Spleen (tissue), 11 donors: ENCODE measurements around the gene TAB2. TPM values are rescaled to one million over a fixed set of nuclear protein-coding genes. Genes with fewer than 3 reads are reported as not detected.

Experiments used
- DNase-seq: peaks from one replicate; pipeline ENCODE4 v3.0.0-alpha.2; 2020
- H3K27ac ChIP-seq, 8 donors: fragments of 200-600 bp; sonication (generic) in 7 of 8; 1 replicate in 4 of 8; 2 replicates in 4 of 8; pipeline versions ENCODE4 v1.5.0 to v1.8.0; 2016 to 2021; ENCODE audit warnings: inconsistent platforms in 4 of 8, mild to moderate bottlenecking in 4 of 8, moderate library complexity in 1 of 8
- H3K27me3 ChIP-seq, 7 donors: fragments of 200-600 bp; sonication (generic) in 6 of 7; replicated peaks in 1 of 7; 1 replicate in 4 of 7; 2 replicates in 3 of 7; pipeline versions ENCODE4 v1.5.0 to v1.8.0; 2016 to 2021; ENCODE audit warnings: inconsistent platforms in 3 of 7, mild to moderate bottlenecking in 1 of 7
- H3K36me3 ChIP-seq, 6 donors: fragments of 200-600 bp; sonication (generic) in 5 of 6; 1 replicate in 4 of 6; 2 replicates in 2 of 6; pipeline versions ENCODE4 v1.5.0 to v1.8.0; 2016 to 2021; ENCODE audit warnings: inconsistent platforms in 2 of 6
- H3K4me1 ChIP-seq, 6 donors: fragments of 200-600 bp; sonication (generic) in 5 of 6; 1 replicate in 3 of 6; 2 replicates in 3 of 6; pipeline versions ENCODE4 v1.5.0 to v1.8.0; 2016 to 2021; ENCODE audit warnings: inconsistent platforms in 3 of 6
- H3K4me3 ChIP-seq, 8 donors: fragments of 200-600 bp; sonication (generic) in 7 of 8; 1 replicate in 4 of 8; 2 replicates in 4 of 8; pipeline versions ENCODE4 v1.5.0 to v1.8.0; 2016 to 2021; ENCODE audit warnings: inconsistent platforms in 4 of 8, mild to moderate bottlenecking in 4 of 8, moderate library complexity in 2 of 8
- H3K9me3 ChIP-seq, 8 donors: fragments of 200-600 bp; sonication (generic) in 7 of 8; 1 replicate in 4 of 8; 2 replicates in 4 of 8; pipeline versions ENCODE4 v1.5.0 to v1.8.0; 2016 to 2021; ENCODE audit warnings: inconsistent platforms in 4 of 8
- POLR2A ChIP-seq, 3 donors: fragments of 450-650 bp; IDR thresholded peaks; one replicate each; pipeline ENCODE4 v1.5.1; 2017; ENCODE audit warnings: antibody characterized with exemption in 3 of 3, mild to moderate bottlenecking in 1 of 3
- POLR2AphosphoS5 ChIP-seq, 3 donors: sonication (generic); formaldehyde crosslinking; IDR thresholded peaks; one replicate each; pipeline ENCODE4 v1.5.1; 2017; ENCODE audit warnings: antibody characterized with exemption in 3 of 3
- WGBS, 5 donors: extraction: QIAGEN DNeasy Blood & Tissue Kit in 3 of 5; methylation state at CpG; one replicate each; pipeline versions ENCODE4 v1.1.5 to v1.1.7; 2013 to 2018; 5-methylcytosine and 5-hydroxymethylcytosine counted together
- intact Hi-C: fragments of 100-400 bp; cut with DNase I; formaldehyde crosslinking; loops from one replicate; pipeline ENCODE4 v1.15.0; 2023; ENCODE audit warnings: low total_unique reads
- polyA plus RNA-seq, 3 donors: library from polyadenylated mRNA; stranded (reverse); fragments of 200-250 nt; gene quantifications; one replicate each; pipeline ENCODE4 v1.2.1, GENCODE V29; 2013
- total RNA-seq, 7 donors: library from RNA; depleted of rRNA in 3 of 7; stranded (reverse); fragments of >200 nt in 3 of 7; fragmentation: NEBNext Ultra II Directional in 4 of 7; extraction: Animal tissue kit (Norgen Biotek cat#: 25700) in 4 of 7; gene quantifications; one replicate each; pipeline versions ENCODE4 v1.1.0 to v1.2.1, GENCODE V29; 2016 to 2021
- TF ChIP-seq, protein P1 (sequence below), 11 experiments: fragments of 200-600 bp in 7 of 11; fragments of 450-650 bp in 4 of 11; sonication (generic) in 4 of 11; IDR thresholded peaks in 8 of 11; conservative IDR thresholded peaks in 3 of 11; 1 replicate in 7 of 11; 2 replicates in 4 of 11; pipeline versions ENCODE4 v1.4.0 to v1.8.0; 2016 to 2021; ENCODE audit warnings: antibody characterized with exemption in 11 of 11, inconsistent platforms in 4 of 11, mild to moderate bottlenecking in 1 of 11
- donor health status: healthy with polysubstance abuse.
- donor health status: DM: no; HTN: no; CAD: no; lungs with moderate emphysema.
- donor health status: DM: no; HTN: no; CAD: no.
- donor health status: Bipolar disorder and iron deficiency.
- donor health status: healthy.
- donor health status: DM: no; HTN: no; CAD: no.
- donor health status: DM: yes; HTN: yes; CAD: no.

Gene TAB2
- total and polyA plus RNA-seq, 10 donors = 15.4 to 84.1 (median 70.9) TPM

GRCh38 chr6:149414821-149415220 lies 97.3 kb downstream of the TAB2 start:
- TF ChIP-seq POLR2A (IDR thresholded peaks at IDR 0.05) (no peak), POLR2AphosphoS5 (IDR thresholded peaks at IDR 0.05) (no peak)
- TF ChIP-seq, protein P1, sequence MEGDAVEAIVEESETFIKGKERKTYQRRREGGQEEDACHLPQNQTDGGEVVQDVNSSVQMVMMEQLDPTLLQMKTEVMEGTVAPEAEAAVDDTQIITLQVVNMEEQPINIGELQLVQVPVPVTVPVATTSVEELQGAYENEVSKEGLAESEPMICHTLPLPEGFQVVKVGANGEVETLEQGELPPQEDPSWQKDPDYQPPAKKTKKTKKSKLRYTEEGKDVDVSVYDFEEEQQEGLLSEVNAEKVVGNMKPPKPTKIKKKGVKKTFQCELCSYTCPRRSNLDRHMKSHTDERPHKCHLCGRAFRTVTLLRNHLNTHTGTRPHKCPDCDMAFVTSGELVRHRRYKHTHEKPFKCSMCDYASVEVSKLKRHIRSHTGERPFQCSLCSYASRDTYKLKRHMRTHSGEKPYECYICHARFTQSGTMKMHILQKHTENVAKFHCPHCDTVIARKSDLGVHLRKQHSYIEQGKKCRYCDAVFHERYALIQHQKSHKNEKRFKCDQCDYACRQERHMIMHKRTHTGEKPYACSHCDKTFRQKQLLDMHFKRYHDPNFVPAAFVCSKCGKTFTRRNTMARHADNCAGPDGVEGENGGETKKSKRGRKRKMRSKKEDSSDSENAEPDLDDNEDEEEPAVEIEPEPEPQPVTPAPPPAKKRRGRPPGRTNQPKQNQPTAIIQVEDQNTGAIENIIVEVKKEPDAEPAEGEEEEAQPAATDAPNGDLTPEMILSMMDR (IDR thresholded peaks at IDR 0.05 in 8 of 11, conservative IDR thresholded peaks at IDR 0.05 in 3 of 11) = no peak

GRCh38 chr6:149419696-149420404 lies 102.3 kb downstream of the TAB2 start:
- intact Hi-C loops = no loop called here
- TF ChIP-seq POLR2A (IDR thresholded peaks at IDR 0.05) (no peak), POLR2AphosphoS5 (IDR thresholded peaks at IDR 0.05) (no peak)
- TF ChIP-seq, protein P1 (IDR thresholded peaks at IDR 0.05 in 8 of 11, conservative IDR thresholded peaks at IDR 0.05 in 3 of 11) = no peak
- H3K36me3 ChIP-seq = peaks cover 0 to under 1% (median 0%) of the 10 kb centered on the region in 6 donors

More at GRCh38 chr6:149414821-149415220, 97.3 kb downstream of the TAB2 start:
- Histone ChIP-seq H3K4me1 (no peaks in the 10 kb centered on the region), H3K9me3 (peaks cover 0 to 4% (median 0%) of the 10 kb centered on the region in 8 donors), H3K36me3 (peaks cover 0 to 38% (median 10%) of the 10 kb centered on the region in 6 donors), H3K27me3 (no peaks in the 10 kb centered on the region), H3K4me3 (no peak overlapping the region), H3K27ac (no peak overlapping the region)
- WGBS, 5 donors = 91 to 98% (median 96%) methylated on average over 4 of the region's 4 CpGs
- intact Hi-C loops = no loop called here
- DNase-seq = no peak

GRCh38 chr6:149421132-149421531 lies 103.6 kb downstream of the TAB2 start:
- no peaks in the 10 kb centered on the region for H3K9me3 ChIP-seq
- intact Hi-C loops = no loop called here
- no peak overlapping the region for H3K27ac ChIP-seq
- H3K27me3 ChIP-seq = no peaks in the 10 kb centered on the region
- whole genome bisulfite sequencing, 5 donors = 65 to 89% (median 72%) methylated on average over 5 of the region's 5 CpGs
- no peak overlapping the region for H3K4me3 ChIP-seq
- H3K4me1 ChIP-seq = no peaks in the 10 kb centered on the region
- TF ChIP-seq POLR2A (IDR thresholded peaks at IDR 0.05) (no peak), POLR2AphosphoS5 (IDR thresholded peaks at IDR 0.05) (no peak)
- TF ChIP-seq, protein P1 (IDR thresholded peaks at IDR 0.05 in 8 of 11, conservative IDR thresholded peaks at IDR 0.05 in 3 of 11) = no peak
- no peaks in the 10 kb centered on the region for H3K36me3 ChIP-seq
- DNase-seq = no peak

More at GRCh38 chr6:149419696-149420404, 102.3 kb downstream of the TAB2 start:
- 77 to 88% (median 80%) methylated on average over 13 of the region's 13 CpGs for WGBS, 5 donors
- Histone ChIP-seq H3K4me3 (no peak overlapping the region), H3K4me1 (no peaks in the 10 kb centered on the region), H3K27ac (no peak overlapping the region), H3K9me3 (peaks cover 0 to 4% (median 0%) of the 10 kb centered on the region in 8 donors), H3K27me3 (no peaks in the 10 kb centered on the region)
- no peak for DNase-seq

- intact Hi-C loops = no loop called here
- H3K9me3 ChIP-seq = no peaks in the 10 kb centered on the region
- no peak overlapping the region for H3K4me3 ChIP-seq
- H3K36me3 ChIP-seq = no peaks in the 10 kb centered on the region
- H3K27ac ChIP-seq = no peak overlapping the region
- H3K27me3 ChIP-seq = no peaks in the 10 kb centered on the region
- WGBS, 5 donors = 87 to 98% (median 95%) methylated on average over 4 of the region's 4 CpGs
- no peaks in the 10 kb centered on the region for H3K4me1 ChIP-seq
- no peak for DNase-seq
- TF ChIP-seq POLR2AphosphoS5 (IDR thresholded peaks at IDR 0.05) (no peak), POLR2A (IDR thresholded peaks at IDR 0.05) (no peak)
- TF ChIP-seq, protein P1 (IDR thresholded peaks at IDR 0.05 in 8 of 11, conservative IDR thresholded peaks at IDR 0.05 in 3 of 11) = no peak
These were observed 105.1 kb downstream of the TAB2 start for GRCh38 chr6:149422581-149422980.
